NCI-H128 (cell line): Measurements from ENCODE around the gene MRPS24.
A peak's percentile ranks its signal among the peaks of the same experiment; 100 is the strongest.
"Not testable (repeated sequence)": the region's sequence is repeated elsewhere in the genome, so short reads cannot be mapped to it uniquely, and the experiment has no call there.

Source experiments
- DNase-seq: peaks from one replicate; lab custom pipeline; 2025; ENCODE audit not compliant: unreplicated experiment; lab: John Stamatoyannopoulos, UW

Gene MRPS24

DNA sequence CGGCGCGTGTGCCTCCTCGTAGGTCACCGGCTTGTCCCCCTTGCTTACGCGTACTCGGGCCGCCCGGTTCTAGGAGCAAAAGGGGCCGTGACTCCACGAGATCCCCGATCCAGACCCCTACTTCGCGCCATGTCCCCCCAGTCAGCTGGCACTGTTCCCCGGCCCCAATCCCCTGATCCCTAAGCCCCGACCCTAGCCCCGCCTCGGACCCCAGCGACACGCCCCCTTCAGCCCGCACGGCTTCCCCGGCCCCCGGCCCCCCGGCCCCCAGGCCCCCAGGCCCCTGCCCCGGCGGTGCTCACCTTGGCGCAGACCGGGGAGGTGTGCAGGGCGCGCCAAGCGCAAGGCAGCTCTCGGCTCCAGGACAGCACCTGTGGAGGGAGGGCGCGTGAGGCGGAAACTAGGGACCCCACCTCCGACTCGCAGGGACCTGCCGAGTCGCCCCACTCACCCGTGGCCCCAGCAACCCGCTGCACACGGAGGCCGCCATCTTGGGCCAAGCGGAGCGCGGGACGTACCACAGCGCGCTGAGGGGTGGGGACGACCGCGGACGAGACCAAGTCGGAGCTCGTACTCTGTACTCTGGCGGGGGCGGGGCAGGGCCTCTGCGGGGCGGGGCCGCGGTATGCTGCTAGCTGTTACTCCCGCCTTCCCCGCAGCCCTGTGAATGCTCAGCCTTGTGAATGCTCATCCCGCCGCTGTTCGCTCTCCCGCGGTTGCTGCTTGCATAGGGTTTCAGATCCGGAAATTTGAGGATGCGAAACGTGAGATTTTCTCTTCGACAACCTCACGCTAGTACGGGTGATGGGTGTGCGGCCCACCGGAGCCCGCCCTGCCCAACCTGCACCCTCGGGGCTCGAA, at the start of gene MRPS24:
Gene MRPS24, minus strand, starts transcription at position 512 of the 861 bp plus-strand sequence. Its CDS starts 22 bp downstream, at position 490.
- DNase-seq: peak; percentile 85

DNA sequence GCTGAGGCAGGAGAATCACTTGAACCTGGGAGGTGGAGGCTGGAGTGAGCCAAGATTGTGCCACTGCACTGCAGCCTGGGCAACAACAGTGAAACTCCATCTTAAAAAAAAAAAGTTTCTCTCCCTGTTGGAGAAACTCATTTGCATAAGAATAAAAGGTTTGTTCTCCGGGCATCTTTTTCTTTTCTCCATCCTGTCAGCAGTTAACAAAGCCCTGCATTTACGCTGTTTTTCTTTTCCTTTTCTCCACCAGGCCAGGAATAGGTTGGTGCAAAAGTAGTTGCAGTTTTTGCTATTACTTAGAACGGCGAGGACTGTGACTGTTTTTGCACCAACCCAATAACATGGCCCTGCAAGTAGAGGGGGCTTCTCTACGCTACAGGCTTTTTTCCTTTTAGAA, 46.6 kb upstream of the MRPS24 start:
- no peak for DNase-seq

DNA sequence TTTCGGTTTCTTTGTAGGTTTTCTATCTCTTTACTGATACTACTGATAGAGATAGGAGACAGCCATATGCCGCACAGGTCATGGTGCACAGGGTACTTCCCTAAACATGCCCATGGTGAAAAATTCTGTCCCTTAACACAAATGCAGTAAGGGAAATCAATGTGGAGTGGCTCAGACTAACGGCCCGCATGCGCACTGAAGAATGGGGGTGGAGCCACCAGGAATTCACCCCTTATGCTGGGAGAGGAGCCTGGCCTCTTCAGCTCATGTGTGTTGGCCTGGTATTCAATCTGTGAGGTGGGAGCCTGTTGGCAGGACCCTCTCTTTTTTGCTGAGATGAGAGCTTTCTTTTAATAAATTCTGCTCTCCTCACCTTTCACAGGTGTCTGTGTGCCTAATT, 45.5 kb upstream of the MRPS24 start:
- no peak for DNase-seq

DNA sequence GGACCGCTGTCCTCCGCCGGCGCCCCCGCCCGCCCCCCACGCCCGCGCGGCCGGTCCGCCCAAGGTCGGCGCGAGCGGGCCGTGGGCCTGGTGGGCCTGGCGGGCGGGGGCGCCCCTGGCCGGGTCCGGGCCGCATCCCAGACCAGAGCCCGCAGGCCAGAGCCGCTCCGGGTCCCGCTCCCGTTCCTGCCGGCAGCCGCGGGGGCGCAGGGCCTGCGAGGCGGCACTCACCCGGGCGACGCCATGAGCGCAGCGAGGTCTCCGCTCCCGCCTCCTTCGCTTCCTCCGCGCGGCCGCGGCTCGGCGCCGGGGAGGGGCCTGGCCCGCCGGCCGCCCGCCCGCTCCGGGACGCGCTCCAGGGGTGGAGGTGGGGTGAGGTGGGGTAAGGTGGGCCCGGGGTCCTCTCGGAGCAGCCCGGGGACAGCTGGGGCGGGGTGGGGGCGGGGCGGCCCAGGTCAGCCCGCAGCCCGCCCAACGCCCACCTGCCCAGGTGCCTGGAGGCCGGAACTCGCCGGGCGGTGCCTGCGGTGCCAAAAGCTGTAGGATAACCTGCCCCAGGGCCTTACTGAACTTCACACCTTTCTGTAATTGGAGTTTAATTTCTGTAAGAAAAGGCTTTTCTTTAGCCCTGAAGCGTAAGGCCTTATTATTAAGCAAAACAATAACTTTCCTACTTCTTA, 37.2 kb upstream of the MRPS24 start, which contains the start of gene URGCP:
Gene URGCP, minus strand, starts transcription at position 266 of the 680 bp plus-strand sequence. Its CDS starts 21 bp downstream, at position 245.
- DNase-seq: no peak

DNA sequence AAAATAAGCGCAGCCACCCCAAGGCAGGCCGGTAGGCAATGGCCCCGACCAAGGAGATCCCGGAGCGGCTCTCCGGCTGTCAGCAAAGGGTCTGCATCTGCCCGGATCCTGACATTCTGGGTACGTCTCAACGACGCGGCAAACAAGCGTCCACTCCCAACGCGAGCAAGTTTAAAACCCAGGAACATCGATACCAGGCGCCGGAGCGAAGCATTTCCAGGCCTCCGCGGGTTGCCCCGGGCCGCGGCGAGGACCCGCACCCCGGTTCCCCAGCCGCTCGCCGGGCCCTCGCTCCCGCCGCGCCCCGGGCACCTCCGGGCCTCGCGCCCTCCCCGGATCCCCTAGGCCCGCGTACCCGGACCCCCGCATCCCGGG, 36.6 kb upstream of the MRPS24 start:
- DNase-seq: no peak

DNA sequence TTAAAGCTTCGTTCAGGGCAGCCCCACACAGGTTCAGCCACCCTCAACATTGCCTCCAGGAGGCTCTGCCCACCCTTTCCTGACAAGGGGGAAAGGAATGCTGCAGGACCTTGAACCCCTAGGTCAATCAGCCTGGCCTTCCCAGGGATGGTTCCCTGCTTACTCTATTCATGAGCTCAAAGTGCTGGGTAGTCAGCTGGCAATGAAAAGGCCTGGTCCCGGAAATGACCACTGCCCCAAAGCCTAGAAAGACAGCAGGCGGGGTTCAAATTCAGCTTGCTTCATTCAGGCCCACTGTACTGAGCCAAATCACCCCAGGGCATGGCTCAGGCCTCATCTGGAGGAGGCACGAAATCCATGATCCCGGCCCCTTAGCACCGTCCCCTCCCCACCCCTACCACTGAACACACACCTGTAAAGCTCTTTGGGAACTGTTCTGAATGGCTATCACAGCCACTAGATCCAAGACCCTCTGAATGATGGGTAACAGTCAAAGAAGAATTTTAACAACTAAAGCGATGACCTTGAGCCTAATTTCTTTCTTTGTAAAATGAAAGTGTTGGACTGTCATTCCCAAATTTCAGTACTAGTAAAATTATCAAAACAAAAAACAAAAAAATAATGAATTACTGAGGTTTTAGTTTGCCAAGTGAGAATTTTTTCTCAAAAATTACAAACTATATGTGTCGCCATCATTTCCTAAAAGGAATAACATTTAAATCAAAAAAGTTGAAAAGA, 36.1 kb upstream of the MRPS24 start:
- no peak for DNase-seq

DNA sequence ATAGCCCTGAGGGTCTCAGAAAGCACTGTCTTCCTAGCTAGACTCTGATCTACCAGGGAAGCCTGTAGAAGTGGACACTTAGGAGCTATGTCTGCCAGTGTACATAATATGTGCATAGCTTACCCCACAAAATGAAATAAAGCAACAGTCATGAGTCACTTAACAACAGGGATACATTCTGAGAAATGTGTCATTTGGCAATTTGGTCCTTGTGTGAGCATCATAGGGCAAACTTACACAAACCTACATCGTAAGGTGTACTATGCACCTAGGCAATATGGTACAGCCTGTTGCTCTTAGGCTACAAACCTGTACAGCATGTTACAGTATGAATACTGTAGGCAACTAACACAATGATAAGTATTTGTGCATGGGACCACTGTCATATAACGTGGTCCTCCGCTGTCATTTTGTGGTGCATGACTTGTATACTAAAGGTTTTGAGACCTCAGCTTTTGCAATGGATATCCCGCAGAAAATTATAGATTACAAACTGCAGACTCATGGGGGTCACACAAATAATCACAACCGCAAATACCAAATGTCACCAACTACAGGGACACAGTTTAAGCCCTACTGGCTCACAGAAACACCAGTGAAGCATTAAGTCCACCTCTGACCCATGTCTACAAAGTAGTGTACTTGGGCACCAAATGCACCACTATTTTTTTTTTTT, 35.4 kb upstream of the MRPS24 start:
- DNase-seq: no peak

DNA sequence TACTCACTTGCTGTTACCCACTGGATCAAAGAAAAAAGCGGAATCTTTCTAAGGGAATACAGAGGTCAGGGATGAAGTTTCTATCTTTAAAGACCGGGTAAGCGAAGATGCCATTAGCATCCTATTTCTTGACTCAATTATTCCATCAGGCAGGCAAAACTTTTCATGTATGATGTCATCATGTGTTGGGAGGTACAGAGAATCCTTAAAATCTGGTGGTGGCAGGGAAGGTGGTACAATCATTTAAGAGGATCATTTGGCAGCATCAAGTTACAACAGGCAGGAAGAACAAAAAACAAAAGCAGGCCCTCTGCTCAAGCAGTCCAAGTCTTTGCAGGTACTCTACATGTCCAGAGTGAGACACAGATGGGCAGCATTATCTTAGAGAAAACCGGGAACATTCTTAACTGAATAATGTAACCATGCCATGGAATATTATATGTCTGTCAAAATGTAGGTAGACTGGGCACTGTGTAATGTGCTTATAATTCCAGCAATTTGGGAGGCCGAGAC, 33.3 kb upstream of the MRPS24 start:
- DNase-seq: no peak

DNA sequence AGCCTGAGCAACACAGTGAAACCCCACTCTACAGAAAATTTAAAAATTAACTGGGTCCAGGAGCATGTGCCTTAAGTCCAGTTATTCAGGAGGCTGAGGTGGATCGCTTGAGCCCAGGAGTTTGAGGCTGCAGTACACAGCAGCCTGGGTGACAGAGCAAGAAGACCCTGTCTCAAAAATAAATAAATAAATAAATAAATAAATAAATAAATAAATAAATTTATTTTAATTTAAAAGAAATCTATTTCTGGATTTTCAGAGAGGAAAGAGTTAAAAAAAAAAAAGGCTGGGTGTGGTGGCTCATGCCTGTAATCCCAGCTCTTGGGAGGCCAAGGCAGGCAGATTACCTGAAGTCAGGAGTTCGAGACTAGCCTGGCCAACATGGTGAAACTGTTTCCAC, 29.3 kb upstream of the MRPS24 start:
- DNase-seq: not testable (repeated sequence)

DNA sequence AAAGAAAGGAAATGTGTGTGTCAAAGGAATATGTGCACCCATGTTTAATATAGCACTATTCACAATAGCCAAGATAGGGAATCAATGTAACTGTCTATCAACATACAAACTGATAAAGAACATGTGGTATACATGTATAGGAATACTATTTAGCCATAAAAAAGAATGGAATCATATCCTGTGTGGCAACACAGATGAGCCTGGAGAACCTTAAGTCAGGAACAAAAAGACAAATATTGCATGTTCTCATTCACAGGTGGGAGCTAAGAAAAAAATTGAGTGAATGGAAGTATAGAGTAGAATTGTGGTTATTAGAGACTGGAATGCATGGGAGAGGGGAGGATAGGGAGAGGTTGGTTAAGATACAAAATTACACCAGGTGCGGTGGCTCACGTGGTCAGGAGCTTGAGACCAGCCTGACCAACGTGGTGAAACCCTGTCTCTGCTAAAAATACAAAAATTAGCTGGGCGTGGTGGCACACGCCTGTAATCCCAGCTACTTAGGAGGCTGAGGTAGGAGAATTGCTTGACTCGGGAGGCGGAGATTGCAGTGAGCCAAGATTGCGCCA, 26.6 kb upstream of the MRPS24 start:
- no peak for DNase-seq

DNA sequence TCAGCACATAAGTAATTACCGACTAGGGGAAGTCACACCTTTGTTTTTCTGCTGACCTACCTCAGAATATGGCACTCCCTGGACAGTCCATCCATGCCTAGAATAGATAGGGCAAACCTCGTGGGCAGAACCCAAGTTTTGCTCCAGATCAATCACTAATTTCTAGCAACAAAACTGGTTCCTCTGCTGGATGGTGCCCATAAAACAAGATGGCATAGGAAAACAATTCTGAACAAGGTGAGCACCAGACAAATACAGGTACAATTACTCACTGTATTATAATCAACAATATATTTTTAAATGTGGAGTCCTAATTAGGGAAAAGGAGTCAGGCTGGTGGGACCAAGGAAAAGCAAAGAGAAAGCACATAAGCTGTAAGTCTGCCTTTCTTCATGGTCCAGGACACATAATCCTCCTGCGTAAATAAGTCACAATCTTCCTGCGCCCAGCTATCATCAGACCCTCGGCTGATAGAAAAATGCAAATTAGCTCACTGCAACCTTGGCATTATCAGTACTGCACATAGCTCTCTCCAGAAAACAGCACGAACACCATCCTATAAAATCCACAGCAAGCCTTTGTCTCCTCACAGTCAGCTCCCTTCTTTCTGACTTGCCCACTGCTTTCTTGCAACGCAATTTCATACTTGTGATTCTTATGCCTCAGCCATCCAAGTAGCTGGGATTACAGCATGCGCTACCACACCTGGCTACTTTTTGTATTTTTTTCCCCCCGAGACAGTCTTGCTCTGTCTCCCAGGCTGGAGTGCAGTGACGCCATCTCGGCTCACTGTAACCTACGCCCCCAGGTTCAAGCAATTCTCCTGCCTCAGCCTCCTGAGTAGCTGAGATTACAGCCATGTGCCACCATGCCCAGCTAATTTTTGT, 22.0 kb upstream of the MRPS24 start:
- DNase-seq: no peak

DNA sequence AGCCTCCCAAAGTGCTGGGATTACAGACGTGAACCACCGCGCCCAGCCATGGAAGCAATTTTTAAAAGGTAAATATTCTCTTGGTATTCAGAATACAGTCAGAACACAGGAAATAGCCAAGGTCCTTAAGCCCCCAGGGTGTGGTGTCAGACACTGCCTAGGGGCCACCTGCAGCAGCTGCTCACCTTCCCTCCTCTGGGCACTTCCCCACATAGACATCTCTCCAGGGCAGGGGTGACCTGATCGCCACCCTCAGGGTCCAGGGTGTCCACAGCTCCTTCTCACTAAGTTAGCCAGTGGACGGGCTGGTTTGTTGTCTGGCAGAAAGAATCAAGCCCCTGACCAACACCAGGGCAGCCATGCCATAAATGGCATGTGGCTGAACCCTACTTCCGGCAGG, 21.2 kb upstream of the MRPS24 start:
- no peak for DNase-seq

DNA sequence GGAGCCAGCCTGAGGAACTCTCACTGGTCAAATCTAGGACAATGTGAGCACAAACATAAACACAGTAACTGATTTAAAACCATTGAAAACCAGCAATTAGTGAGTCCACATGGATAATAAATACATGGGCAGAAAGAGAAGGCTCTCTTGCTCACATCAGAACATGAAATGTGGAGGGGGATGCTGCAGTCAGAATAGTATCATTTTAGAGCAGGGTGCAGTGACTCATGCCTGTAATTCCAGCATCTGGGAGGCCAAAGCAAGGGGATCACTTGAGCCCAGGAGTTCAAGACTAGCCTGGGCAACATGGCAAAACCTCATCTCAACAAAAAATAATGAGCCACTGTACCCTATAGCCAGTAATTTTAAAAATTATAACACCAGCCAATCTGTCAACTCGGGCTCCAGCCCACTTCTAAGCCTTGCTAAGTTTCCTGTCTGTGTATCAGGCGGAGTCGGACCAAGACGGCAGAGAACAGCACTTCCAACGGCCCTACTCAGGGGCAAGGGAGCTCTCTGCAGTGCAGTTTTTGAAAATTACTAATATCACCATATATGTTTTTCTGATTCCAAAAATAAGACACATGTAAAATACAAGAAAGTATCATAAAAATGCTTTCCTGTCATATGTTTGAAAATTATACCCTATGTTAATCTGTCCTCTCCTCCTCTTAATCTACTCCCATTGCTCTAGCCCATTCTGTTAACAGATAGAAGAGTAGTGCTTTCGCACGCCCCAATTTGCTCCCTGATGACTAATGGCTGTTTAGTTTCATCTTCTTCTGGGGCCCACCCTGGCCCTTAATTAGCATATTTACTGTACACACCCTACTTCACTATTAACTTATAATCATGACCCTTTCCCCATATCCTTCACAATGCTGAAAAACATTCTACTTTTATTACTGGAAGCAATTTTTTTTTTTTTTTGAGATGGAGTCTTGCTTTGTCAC, 20.0 kb upstream of the MRPS24 start:
- no peak for DNase-seq

DNA sequence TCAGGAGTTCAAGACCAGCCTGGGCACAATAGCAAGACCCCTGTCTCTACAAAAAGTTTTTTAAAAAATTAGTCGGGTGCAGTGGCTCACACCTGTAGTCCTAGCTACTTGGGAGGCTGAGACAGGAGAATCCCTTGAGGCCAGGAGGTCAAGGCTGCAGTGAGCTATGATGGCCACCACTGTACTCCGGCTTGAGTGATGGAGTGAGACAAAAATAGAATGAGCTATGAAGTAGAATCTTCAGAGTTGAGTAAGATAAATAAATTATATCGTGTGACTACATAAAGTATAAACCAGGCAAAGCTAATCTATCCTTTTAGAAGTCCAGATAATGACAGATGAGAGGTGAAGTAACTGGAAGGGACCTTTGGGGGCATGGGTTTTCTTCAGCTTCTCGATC, 15.3 kb upstream of the MRPS24 start:
- DNase-seq: no peak

DNA sequence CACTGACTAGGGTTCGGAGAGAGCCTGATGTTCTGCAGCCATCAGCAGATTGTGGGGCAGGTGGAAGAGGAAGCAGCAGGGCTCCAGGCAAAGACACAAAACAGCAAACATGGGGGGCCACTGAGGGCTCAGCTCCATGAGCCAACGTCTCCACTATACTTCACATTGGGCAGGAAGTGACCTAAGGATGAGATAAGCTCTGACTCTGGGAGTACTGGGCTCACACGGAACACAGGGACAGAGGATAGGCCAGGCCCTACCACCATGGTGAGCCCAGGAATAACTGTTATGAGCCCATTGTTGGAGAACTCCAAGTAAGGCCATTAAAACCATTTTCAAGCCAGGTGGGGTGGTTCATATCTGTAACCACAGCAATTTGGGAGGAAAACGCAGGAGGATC, 14.9 kb upstream of the MRPS24 start:
- DNase-seq: no peak

DNA sequence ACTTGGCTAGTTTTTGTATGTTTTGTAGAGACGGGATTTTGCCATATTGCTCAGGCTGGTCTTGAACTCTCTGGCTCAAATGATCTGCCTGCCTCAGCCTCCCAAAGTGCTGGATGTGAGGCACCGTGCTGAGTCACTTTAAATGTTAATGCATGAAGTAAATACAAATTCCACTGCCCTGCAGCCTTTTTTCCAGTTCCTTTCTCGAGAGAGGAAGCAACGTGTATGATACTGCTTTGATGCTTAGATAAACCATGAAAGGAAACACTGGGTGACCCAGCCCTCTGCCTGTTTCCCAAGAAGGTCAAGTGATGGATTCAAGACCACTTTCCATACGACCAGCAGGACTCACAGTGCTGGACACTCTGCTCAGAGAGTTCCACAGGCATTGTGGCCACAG, 11.3 kb upstream of the MRPS24 start:
- no peak for DNase-seq

DNA sequence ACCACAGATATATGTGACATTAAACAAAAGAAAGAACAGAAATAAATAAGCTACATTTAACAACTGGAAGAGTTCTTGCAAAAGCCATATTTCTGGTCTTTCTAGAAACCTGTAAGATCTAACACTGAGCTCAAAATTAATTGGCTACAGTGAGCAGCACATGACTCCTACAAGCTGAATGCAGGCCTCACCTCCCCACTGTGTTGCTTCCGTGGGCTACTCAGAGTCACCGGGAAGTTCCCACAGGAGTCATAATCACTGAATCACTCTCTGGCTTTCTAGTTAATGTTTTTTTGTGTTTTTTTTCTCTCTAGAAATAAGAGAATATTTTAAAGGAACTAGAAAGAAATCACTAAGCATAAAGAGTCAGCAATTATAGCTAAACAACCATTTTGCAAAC, 10.2 kb upstream of the MRPS24 start:
- DNase-seq: no peak

DNA sequence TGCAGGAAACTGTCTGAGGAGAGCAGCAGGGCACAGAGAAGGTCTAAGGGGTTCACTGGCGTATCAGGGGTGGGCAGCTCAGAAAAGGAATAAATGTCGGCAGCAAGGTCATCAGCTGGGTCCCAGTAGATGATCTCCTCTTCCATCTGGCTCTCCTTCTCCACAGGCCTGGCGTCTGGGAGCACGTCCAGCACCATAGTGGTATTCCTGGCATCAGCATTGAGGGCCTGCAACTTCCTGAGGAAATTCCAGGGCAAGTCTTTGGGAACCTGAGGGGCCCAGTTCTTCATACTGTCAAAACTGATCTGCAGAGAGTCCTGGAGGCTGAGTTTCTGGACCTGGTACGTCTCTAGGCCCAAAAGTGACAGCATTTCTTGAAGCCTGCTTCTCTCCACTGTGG, 9.6 kb upstream of the MRPS24 start:
- DNase-seq: no peak
